Activated T-helper 1 cell treated with anti-CD3 and anti-CD28 coated beads, Interleukin-2, amount 50 U/mL, for 16 hours (primary cell): Measurements from ENCODE around the gene L3MBTL3.
"Not testable (repeated sequence)": the region's sequence is repeated elsewhere in the genome, so short reads cannot be mapped to it uniquely, and the experiment has no call there.

ENCODE experiments used
- DNase-seq, 2 donors: peaks; one replicate each; pipeline ENCODE4 v3.0.0-alpha.2; 2020; ENCODE audit warnings: low read depth in 1 of 2, low spot score in 1 of 2

L3MBTL3 gene

DNA sequence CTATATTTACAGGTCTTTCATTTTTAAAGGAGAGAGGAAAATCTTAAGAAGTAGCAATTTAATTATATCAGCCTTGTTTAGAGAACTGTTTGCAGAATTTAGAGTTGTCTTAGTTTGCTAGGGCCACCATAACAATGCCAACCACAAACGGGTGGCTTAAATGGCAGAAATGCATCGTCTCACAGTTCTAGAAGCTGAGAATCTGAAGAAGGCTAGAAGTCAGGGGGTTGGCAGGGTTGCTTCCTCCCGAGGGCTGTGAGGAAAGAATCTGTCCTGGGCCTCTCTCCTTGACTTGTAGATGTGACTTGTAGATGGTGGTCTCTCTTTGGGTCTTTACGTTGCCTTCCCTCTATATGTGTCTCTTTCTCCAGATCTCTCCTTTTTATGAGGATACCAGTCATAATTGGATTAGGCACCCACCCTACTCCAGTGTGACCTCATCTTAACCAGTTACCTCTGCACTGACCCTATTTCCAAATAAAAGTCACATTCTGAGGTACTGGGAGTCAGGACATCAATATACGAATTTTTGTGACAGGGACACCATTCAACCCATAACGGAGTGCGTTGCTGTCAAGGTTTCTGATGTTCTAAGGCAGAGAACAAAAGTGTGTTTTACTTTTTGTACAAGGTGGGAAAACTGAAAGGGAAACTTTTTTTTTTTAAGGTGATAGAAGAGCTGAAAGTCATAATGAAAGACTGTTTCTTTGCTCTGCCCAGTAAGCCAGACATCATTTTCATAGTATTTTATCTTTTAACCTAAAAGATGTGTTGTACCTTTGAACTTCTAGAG, 119.9 kb downstream of the L3MBTL3 start:
- no peak for DNase-seq

DNA sequence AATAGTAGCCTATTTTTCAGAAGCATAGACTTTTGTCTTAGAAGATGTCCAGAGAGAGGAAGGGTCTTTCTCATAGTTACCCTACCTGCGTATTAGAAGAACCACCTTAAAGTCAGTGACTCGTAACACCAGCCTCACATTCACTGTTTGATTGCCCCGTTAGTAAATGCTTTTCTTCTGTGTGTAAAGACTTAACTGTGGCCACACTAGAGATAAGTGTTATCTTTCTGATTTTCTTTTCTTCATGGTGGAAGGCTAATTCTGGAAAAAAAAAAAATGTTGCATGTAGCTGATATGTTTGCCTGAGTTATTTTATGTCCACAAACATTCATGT, 120.5 kb downstream of the L3MBTL3 start:
- DNase-seq = no peak

DNA sequence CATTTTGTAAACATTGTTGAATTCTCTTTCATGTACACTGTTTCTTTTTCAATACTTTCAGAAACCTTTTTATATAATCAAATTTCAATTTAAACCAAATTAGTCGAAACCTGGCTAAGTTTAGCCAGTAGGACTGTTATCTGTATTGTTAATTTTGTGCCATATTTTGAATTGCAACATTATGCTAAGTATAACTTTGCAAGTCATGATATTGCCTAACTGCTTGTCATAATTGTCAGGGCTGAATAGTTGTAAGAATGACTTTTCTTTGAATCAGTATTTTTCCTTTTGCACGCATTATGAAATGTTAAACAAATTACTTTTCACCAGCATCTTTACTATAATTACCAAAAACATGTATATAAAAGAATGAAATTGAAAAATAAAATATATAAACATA, 121.7 kb downstream of the L3MBTL3 start:
- no peak for DNase-seq

DNA sequence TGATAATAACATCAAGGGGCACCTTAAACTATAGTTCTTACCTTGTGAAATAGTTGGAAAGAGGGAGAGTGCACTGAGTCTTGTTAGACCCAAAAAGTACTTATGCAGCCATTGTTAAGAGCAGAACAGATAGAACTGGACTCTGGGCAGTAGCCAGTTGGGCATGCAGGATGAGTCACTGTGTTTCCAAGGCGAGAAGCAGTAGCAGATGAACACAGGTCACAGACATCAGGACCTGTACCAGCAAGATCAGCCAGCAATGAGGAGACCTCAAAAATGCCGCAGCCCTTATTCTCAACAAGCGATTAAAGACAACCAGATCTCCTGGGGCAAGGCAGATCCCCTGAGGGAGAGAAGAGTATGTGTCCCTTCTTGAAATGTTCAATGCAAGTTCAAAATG, 125.3 kb downstream of the L3MBTL3 start:
- DNase-seq = no peak

DNA sequence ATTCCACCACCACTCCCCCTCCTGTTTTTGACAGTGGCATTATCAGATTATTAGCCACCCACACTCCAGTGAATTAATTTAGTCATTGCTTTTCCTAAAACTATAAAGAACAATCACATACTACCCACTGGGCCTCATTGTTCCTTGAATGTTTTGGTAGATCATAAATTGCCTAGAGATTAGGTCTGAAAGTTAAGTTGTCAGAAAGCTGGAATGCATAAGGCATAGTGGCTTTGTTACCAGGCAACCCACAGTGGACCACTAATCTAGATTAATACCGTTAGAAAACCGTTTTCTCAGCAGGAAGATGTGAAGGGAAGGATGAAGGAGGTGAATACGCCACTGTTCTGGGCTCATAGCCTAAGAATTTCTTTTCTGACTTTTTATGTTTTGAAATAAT, 128.7 kb downstream of the L3MBTL3 start:
- no peak for DNase-seq

DNA sequence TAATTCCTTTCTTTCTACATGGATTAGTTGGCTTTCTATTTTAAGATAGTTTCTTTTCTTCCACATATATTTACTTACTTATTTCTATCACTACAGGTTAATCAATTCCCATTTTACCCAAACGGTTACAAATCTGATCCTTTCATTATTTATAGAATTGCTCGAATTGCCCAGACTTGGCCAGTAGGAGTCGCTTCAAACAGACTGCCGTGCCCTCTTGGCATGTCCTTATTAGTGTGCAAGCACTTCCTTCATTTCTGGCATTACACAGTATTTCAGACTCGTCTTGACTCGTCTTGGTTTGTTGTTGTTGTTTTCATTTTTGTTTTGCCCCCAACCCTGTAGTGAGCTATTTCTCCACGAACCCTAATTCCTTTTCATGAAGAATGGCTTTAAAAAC, 129.8 kb downstream of the L3MBTL3 start:
- DNase-seq = no peak

DNA sequence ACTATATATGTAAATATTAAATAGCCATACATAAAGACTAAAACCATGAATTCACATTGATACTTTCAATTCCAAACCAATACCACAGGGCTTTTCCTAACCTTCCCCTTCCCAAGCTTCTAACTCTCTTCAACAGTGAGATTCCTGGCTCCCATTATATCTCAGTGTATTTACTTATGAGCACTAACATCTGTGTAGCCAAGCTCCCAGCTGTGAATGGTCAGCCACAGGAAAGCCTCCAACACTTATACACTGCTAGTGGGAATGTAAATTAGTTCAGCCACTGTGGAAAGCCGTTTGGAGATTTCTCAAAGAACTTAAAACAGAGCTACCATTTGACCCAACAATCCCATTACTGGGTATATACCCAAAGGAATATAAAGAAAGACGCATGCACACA, 130.6 kb downstream of the L3MBTL3 start:
- not testable (repeated sequence) for DNase-seq

DNA sequence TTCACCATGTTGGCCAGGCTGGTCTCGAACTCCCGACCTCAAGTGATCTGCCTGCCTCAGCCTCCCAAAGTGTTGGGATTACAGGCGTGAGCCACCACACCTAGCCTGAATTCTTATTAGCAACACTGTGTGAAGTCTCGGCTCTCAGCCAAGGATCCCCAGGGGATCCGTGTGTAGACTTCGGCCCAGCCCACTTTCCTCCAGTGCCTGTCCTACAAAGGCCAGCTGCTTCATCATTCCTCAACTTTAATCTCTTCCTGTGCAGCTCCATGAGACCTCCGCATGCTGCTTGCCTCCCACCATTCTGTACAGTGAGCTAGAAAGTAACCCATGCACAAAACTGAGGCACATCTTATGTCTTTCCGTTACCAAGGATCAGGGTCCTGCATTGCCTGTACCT, 132.5 kb downstream of the L3MBTL3 start:
- no peak for DNase-seq

DNA sequence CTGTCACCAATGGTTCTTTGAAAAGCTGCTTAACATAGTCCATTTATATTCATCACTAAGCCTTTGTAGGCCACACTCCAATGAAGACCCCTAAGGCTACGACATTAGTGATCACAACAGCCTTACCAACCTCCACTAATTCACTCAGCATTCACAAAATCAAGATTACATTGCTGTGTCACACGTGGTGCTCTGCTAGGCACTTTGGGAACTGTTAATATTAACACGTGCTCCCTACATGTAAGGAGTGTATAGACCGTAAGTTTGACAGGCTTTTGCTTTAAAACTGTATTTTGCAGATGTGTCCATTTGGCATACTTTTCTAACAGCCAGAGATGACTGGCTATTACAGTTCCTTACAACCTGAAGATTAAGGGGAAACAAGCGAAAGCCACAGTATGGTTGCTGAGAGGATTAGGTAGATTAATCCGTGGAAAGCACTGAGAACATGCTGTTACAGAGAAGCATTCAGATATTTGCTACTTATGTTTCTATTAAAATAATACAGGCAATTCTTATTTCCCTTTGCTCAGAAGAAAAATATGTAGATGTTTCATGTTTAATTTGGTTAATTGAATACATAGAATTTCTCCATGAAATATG, 134.6 kb downstream of the L3MBTL3 start:
- DNase-seq = no peak

DNA sequence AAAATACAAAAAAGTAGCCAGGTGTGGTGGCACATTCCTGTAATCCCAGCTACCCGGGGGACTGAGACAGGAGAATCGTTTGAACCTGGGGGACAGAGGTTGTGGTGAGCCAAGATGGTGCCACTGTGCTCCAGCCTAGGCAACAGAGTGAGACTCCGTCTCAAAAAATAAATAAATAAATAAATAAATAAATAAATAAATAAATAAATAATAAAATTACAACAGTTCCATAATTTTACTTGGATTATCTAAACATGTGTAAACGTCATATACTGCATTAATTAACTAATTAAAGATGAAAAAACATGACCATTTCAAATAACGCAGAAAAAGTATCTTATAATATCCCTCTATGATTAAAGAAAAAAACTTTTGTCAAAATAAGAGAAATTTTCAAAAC, 138.5 kb downstream of the L3MBTL3 start:
- DNase-seq = no peak

DNA sequence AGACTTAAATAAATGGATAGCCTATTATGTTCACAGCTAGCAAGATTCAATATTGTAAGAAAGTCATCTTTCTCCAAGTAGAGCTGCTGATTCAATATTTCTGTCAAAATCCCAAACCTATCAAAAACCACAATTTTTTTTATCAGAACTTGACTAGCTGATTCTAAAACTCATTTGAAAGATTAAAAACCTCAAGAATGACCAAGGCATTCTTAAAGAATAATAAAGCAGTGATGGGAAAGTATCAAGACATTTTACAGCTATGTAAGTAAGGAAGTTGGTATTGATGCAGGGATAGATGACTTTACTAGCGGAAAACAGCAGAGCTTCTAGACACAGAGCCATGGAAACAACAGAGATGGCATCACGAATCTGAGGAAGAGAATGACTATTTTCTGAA, 139.7 kb downstream of the L3MBTL3 start:
- DNase-seq = no peak

DNA sequence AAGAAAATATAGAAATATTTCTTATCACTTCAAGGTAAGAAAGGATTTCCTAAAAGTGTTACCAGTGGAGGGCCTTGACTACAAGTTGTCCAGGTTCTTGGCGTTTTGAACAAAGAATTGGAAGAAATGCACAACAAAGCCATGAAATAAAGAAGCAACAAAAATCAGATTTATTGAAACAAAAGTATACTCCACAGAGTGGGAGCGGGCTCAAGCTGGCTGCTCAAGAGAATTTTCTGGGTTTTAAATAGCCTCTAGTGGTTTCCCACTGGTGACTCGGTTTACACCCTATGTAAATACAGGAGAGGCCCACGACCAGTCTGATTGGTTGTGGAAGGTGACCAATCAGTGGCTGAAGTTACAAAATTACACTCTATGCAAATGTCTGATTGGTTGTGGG, 140.2 kb downstream of the L3MBTL3 start:
- DNase-seq = no peak

DNA sequence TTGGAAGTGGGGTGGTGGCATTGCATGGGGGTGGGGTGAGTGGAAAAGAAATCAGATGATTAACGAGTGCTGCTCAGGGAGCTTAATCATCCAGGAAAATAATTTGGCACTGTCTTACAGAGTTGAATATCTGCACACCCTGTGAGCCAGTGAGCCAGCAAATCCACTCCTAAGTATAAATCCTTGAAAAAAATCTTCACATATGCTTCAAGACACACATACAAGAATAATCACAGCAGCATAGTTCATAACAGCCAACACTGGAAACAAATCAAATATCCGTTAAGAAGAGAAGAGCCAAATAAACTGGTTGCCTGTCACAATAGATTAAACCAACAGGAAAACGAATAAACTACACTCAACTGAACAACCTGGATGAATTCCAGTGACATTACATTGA, 141.6 kb downstream of the L3MBTL3 start:
- no peak for DNase-seq

DNA sequence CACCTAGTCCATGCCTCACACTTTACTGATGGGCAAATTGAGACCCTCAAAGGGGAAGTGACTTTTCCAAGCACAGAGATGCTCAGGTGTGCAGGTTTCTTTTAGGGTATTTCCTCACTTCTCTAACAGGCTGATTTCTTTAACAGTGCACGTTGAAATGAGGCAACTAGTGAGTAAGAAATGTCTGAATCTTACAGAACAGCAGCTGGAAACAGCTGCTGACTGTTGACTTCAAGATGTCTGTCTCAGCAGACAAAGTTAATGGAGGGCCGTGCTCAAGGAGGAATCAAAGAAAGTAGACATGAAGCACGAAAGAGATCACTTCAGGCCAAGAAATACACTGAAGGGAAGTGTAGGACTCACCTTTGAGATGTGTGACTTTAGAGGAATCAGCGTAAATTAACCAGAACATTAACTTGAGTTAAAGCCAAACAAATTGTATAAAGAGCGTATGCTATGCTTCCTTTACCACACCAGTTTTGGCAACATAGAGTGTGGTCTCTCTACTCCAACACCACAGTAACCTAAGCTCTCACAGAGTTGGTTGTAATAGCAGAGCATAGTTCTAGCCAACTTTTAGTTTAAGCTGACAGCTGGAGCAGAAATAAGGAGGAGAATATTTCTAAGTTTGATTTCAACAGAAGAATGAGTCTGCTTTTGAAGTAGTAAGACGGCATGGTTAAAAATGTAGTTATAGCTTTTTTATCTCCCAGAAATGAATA, 143.5 kb downstream of the L3MBTL3 start:
- no peak for DNase-seq

DNA sequence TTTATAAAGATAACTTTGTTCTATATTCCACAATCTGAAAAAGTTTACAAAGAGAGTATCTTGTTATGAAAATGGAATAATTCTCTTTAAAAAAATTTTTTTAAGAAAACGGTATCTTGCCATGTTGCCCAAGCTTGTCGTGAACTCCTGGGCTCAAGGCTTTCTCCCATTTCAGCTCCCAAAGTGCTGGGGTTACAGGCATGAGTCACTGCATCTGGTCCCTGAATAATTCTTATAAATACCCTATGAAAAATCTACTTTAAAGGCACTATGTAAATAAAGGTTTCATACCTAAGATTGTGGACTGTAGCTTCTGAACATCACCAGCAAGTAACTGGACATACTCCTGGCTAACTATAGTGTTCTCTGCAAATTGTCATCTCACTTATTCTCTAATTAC, 144.0 kb downstream of the L3MBTL3 start:
- DNase-seq = no peak

DNA sequence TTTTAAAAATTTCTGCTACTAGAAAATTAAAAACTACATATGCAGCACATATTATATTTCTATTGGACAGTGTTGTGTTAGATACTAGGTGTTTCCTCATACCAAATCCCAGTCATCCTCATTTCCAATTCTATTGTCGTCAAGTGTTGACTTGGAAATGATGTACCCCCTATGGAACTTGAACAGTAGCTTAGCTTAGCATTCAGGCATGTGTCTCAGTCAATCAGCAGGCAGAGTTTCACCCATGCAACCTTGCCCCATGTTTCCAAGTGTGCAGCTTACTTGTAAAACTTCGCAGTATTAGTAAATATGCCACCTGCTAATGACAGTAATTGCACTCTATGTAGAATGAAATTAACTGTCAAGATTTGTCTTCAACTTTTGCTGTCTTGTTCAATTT, 144.9 kb downstream of the L3MBTL3 start:
- DNase-seq = no peak

DNA sequence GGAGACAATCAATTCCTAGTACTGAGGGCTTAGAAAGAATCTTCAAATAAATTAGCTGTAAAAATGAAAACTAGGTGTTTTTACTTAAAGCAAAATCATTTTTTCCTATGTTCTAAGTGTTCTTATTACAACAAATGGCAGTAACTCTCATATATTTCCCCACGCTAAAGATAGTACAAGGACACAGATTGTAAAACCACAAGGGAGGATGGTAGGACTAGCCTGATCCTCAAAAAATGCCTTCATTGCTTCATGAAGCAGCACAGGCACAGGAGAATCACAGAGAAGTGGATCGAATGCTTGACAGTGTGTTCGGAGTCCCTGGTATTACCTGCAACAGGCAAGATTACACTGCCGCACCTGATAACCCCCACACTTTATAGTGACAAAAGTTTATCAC, 145.9 kb downstream of the L3MBTL3 start:
- DNase-seq = no peak

DNA sequence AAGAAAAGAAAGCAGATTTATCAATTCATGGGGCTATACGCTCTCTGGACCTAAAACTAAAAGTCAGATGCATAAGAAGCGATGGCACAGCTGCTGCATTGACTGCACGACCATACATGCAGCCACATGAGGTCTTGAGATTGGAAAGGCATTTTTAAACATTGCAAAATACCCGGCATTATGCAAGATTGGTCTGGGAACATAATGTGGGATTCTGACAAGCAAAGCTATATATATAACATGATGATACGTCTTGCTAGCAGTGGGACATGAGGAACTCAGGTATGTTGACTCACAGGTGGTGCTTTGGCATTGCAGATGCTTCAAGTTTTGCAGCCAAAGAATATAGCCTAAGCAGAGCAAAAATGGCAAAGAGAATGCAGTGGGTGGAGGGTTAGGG, 149.3 kb downstream of the L3MBTL3 start:
- DNase-seq = no peak

DNA sequence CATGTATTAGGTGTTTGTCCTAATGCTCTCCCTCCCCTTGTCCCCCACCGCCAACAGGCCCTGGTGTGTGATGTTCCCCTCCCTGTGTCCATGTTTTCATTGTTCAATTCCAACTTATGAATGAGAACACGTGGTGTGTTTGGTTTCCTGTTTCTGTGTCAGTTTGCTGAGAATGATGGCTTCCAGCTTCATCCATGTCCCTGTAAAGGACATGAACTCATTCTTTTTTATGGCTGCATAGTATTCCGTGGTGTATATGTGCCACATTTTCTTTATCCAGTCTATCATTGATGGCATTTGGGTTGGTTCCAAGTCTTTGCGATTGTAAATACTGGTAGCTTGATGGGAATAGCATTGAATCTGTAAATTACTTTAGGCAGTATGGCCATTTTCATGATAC, 151.8 kb downstream of the L3MBTL3 start:
- DNase-seq = not testable (repeated sequence)

DNA sequence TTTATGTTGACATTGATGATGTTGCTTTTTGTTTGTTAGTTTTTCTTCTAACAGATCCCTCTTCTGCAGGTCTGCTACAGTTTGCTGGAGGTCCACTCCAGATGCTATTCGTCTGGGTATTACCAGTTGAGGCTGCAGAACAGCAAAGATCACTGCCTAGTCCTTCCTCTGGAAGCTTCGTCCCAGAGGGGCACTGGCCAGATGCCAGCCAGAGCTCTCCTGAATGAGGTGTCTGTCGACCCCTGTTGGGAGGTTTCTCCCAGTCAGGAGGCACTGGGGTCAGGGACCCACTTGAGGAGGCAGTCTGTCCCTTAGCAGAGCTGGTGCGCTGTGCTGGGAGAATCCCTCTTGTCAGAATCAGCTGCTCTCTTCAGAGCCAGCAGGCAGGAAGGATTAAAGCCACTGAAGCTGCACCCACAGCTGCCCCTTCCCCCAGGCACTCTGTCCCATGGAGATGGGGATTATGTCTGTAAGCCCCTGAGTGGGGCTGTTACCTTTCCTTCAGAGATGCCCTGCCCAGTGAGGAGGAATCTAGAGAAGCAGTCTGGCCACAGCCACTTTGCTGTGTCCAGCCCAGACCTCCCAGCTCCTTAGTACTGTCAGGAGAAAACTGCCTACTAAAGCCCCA, 155.1 kb downstream of the L3MBTL3 start:
- not testable (repeated sequence) for DNase-seq

DNA sequence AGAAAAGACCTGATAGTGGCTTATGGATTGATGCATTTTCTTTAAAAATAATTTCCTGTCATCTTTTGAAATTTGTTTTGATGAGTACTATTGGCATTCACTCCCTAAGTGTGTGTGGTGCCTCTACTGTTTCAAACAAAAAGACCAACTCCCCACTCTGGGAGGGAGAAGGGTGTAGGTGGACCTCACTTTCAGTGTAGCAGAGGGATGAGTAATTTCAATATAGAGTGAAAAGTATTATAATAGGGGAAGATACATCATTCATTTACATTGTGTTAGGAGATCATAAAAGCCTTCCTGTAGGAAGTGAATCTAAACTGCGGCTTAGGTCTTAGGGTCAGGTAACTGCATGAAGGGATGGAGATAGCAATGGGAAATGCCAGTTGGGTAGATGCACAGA, 158.0 kb downstream of the L3MBTL3 start:
- DNase-seq = no peak

DNA sequence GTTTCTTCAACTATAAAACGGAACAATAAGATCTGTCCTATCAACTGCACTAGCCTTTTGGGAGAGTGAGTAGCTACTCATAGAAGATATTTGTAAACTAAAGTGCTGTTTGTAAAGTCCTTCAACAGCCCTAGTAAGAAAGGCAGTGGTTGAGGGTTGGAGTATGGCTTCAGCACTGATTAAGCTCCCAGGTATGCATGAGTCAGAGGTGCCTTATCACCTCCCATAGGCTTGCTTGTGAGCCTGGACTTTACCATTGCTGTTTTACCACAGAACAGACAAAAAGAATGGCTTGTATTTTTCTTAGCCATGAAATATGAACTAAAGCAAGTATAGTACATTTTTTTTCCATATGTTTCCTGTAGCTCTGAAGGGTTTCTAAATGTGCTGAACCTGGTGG, 160.3 kb downstream of the L3MBTL3 start:
- no peak for DNase-seq
